DMS153 treated with DMSO at 0.1 percent for 48 hours (cell line): ENCODE measurements around the gene NAA40.
A peak's percentile ranks its signal among the peaks of the same experiment; 100 is the strongest.

Experiments used
- DNase-seq: peaks from one replicate; lab custom pipeline; 2025; ENCODE audit not compliant: unreplicated experiment; lab: John Stamatoyannopoulos, UW

The NAA40 gene

GRCh38 chr11:63986156-63986931 is 47.5 kb downstream of the NAA40 start, which contains the start of gene OTUB1:
OTUB1 (plus strand) TSS chr11:63986438; CDS start chr11:63986457, 19 bp downstream.
- DNase-seq = peak; percentile 81

- DNase-seq = no peak
Observed at GRCh38 chr11:63986932-63987513, 48.2 kb downstream of the NAA40 start.

DNA sequence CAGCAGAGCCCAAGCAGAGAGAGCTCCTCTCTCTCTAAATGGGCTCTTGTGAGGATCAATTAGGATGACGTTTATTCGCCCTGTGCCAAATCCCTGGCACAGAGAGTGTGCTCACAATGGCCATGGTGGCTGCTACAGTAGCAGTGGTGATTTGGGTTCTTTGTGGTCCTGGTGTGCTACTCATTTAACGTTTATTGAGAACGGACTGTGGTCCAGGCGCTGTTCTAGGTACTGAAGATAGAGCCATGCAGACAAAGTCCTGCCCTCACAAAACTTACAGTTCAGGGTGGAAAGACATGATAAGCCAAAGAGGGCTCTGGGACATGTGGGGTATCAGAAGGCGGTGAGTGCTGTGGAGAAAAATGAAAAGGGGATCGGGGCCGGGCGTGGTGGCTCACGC is 52.8 kb downstream of the NAA40 start:
- DNase-seq = no peak

DNA sequence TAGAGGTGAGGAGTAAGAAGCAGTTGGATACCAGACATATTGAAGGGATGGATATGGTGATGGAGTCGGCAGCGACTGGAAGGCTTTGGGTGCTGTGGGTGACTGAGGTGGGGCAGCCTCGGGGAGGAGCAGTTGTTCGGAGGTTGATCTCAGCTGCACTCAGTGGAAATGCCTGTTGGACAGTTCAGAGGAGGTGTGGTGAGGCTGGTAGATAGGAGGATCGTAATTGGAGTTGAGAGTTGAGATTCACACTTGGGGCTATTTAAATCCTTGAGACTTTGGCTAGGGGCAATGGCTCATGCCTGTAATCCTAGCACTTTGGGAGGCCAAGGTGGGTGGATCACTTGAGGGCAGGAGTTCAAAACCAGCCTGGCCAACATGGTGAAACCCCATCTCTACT is 54.3 kb downstream of the NAA40 start:
- DNase-seq = no peak

DNA sequence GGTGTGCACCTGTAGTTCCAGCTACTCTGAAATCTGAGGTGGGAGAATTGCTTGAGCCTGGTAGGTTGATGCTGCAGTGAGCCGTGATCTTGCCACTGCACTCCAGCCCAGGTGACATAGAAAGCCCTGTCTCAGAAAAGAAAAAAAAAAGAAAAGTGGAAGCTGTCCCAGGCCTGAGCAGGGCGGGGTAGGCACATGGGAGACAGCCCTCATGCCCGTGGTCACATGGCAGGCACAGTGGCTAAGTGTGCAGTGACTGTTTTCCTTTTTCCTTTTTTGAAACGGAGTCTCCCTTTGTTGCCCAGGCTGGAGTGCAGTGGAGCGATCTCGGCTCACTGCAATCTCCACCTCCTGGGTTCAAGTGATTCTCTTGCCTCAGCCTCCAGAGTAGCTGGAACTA is 55.2 kb downstream of the NAA40 start:
- no peak for DNase-seq

- no peak for DNase-seq
Observed at GRCh38 chr11:63996512-63996911, 57.7 kb downstream of the NAA40 start.

- DNase-seq = no peak
Observed at GRCh38 chr11:63997104-63997700, 58.4 kb downstream of the NAA40 start.

DNA sequence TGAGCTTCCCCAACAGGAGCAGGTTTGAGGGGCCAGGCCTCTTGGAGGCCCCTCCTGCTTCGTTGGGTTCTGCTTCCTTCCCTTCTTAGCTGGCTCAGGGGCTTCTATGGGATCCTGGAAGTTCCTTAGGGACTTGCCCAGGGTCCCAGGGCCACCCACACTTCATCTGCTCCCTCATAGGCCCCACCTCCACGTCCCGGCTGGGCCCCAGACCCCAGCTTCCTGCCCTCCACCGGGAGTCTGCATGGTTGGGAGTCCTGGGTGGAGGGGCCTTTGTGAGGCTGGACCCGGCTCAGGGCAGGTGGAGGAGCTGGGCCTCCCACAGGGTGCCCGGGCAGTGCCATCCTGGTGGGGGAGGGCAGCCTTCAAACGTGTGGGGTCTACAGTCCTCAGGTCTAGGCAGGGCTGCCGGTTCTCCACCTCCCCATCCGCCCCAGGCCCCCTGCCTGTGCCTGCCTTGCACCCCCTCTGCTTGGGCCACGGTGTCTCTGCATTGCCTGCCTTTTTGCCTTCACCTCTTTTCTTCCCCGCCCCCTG is 59.1 kb downstream of the NAA40 start:
- DNase-seq = no peak

- peak; percentile 78 for DNase-seq
Observed at GRCh38 chr11:63998558-63999348, 60.0 kb downstream of the NAA40 start.

DNA sequence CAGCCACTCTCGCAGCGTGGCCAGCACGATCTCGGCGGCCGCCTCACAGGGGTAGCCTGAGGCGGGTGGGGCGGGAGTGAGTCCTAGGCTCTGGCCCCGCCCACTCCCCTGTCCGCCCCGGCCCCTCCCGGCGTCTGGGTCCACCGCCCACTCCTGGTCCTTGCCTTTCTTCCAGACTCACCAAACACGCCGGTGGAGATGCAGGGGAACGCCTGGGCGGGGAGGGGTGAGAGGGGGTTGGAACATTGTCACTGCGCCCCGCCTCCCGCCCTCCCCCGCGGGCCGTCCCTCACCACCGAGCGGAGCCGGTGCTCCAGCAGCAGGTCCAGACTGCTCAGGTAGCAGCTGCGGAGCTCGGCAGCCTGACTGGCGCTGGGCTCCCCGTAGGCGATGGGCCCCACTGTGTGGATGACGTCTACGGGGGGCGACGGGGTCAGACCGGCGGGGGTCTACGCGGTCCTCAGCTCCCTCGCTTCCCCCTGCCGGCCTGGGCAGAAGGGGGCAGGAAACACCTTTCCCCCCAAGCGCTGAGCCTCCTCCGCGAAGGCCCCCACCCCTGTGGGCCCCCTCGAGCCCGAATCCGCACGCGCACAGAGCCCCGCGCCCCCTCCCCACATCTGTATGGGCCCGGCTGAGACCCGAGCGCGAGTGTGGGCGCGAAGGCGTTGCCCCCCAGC is 60.7 kb downstream of the NAA40 start:
- peak; percentile 82 for DNase-seq

- DNase-seq = peak; percentile 35
Observed at GRCh38 chr11:64000026-64000739, 61.4 kb downstream of the NAA40 start.

GRCh38 chr11:64000740-64001483 is 62.1 kb downstream of the NAA40 start:
- DNase-seq = no peak

DNA sequence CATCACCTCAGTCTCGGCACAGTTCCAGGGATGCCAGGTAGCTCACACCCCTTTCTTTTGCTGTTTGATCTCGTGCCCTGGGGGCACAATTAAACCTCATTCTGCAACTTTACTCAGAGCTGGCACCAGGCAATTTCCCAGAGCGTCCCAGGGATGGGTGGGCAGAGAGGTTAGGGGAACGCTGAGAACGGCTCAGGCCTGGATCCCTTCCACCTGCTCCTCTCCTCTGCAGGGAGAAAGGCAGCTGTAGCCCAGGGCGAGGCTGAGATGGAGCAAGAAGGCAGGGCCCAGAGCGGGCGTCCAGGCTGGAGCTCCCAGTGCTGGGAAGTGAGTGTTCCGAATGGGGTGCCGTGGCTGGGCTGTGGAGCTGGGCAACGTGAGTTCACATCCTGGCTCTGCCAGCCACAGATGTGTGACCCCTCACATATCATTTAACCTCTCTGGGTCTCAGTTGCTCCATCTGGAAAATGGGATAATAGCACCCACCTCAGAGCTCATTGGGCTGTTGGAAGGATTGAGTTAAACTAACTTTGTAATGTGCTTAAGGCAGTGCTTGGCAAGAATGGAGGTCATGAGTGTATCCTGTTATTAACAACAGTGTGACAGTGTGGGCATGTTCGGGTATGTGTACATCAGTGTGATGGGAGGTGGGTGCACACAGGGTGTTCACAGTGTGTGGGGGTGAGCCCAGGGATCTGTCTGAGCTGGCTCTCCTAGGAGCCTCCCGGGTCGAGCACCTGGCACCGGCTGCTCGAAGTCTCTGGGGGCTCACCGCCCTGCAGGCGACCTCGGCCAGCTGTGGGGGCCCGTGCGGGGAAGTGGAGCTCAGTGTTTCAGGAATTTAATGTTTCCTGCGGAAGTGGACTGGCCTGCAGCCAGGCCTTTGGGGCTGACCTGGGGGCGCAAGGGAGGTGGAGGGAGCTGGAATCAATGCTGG is 63.0 kb downstream of the NAA40 start:
- no peak for DNase-seq

DNA sequence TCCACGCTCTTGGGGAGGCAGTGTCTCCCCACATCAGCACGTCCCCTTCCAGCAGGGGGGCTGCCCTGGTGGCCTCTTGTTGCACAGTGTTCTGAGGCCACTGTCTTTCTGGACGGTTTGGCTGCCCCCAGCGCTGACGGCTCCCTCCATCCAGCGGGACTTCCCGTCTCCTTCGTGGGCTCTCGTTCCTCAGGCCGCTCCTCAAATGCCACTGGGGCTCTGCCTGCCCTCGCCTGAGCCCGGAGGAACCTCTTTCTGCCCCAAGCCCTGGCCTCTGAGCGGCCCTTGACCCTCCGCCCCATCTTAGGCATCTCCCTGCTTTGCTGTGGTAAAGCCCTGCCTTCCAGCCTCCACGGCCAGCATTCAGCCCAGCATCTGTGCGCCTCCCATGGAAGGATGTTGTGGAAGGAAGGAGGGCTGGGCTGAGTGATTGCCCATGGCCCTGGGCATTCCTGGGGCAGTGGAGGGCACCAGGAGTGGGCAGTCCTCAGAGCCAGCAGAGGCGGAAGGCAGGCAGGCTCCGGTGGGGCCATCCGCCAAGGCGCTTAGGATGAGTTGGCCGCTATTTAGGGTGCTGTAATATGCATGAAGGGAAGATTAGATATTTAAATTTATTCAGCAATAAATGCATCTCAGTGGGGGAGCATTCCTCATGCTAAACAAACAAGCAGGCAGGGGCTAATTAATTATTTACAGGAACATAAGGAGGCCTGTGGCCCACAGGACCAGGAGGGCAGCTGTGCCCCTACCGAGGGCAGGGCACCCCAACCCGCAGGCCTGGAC is 65.2 kb downstream of the NAA40 start:
- DNase-seq = no peak

GRCh38 chr11:64004590-64004984 is 65.8 kb downstream of the NAA40 start:
- DNase-seq = no peak

DNA sequence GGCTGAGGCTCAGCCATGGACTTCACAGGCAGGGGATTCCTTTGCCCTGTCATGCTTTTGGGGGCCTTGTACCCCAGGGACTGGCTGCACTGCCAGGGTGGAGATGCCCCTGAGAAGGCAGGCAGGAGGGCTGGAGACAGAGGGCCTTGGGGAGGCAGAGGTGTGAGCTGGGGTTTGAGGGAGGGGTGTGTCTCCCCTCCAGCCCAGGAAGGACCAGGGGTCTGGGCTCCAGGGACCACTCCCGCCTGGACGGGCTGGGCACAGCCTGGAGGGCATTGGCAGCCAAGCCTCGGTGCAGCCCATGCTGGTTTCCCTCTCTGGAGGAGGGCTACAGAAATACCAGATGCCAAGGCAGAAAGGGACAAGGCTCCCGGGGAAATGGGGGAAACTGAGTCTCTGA is 66.9 kb downstream of the NAA40 start:
- no peak for DNase-seq

GRCh38 chr11:64006398-64006797 is 67.6 kb downstream of the NAA40 start:
- DNase-seq = no peak
